Measurements from ENCODE around the gene GEN1. TPM values are rescaled to one million over a fixed set of nuclear protein-coding genes. Genes with fewer than 3 reads are reported as not detected.

The GEN1 gene
- total and polyA plus RNA-seq, 2 of the 13 experiments (the other 11 are each of a cell fraction or from before 2014, with no cell fraction given): 9.9 to 27.1 TPM

GRCh38 chr2:17757321-17757720, 3.4 kb downstream of the GEN1 start (continued):
- no peak for TF ChIP-seq ZNF512B (CRISPR knock-in tag; IDR thresholded peaks at IDR 0.05; ENCODE audit: borderline replicate concordance)
- peak; percentile 89; the same call in 1 of the 2 replicates for TF ChIP-seq HOMEZ (CRISPR knock-in tag; IDR thresholded peaks at IDR 0.05; ENCODE audit: low read depth)
- TF ChIP-seq ZBTB44 (CRISPR knock-in tag; IDR thresholded peaks at IDR 0.05): no peak
- no peak for TF ChIP-seq AFF4 (CRISPR knock-in tag; IDR thresholded peaks at IDR 0.05)
- peak; percentile 72; the same call in 1 of the 2 replicates for TF ChIP-seq GABPB1 (CRISPR knock-in tag; IDR thresholded peaks at IDR 0.05)
- TF ChIP-seq SIN3B (IDR thresholded peaks at IDR 0.05; ENCODE audit: low read length): no peak
- no peak for TF ChIP-seq EZH2 (conservative IDR thresholded peaks at IDR 0.05; ENCODE audit: low read depth, low read length)
- 0 out of 2 replicates have a peak, but pooled peaks have one; percentile 53 for TF ChIP-seq ZNF124 (CRISPR knock-in tag; IDR thresholded peaks at IDR 0.05)
- no peak for TF ChIP-seq MEIS1 (CRISPR knock-in tag; IDR thresholded peaks at IDR 0.05; ENCODE audit: borderline replicate concordance)
- TF ChIP-seq PAXIP1 (CRISPR knock-in tag; conservative IDR thresholded peaks at IDR 0.05): peak; percentile 82
- TF ChIP-seq MED1 (CRISPR knock-in tag; IDR thresholded peaks at IDR 0.05): peak; percentile 53
- TF ChIP-seq KDM5A (IDR thresholded peaks at IDR 0.05; ENCODE audit: borderline replicate concordance, low read length): peak; percentile 65; the same call in 1 of the 2 replicates
- TF ChIP-seq RBAK (CRISPR knock-in tag; IDR thresholded peaks at IDR 0.05): no peak
- 0 out of 2 replicates have a peak, but pooled peaks have one; percentile 16 for TF ChIP-seq RARA (CRISPR knock-in tag; IDR thresholded peaks at IDR 0.05)
- TF ChIP-seq GATAD1 (CRISPR knock-in tag; IDR thresholded peaks at IDR 0.05): peak; percentile 49; the same call in 1 of the 2 replicates
- TF ChIP-seq GABPA (IDR thresholded peaks at IDR 0.05; ENCODE audit: low read depth, low read length): peak; percentile 30; the same call in 1 of the 2 replicates
- TF ChIP-seq GABPA (CRISPR knock-in tag; IDR thresholded peaks at IDR 0.05; ENCODE audit: low read depth): peak; percentile 89

Data from HepG2 (cell line).